GM12801 (cell line): Measurements from ENCODE around the gene FAIM2.

Experiments used
- TF ChIP-seq, protein P1 (sequence below): IDR thresholded peaks from one replicate; pipeline ENCODE4 v1.5.1; 2011; ENCODE audit warnings: control low read depth; ENCODE audit not compliant: insufficient read length; ENCODE audit errors: extremely low read depth

The FAIM2 gene

DNA sequence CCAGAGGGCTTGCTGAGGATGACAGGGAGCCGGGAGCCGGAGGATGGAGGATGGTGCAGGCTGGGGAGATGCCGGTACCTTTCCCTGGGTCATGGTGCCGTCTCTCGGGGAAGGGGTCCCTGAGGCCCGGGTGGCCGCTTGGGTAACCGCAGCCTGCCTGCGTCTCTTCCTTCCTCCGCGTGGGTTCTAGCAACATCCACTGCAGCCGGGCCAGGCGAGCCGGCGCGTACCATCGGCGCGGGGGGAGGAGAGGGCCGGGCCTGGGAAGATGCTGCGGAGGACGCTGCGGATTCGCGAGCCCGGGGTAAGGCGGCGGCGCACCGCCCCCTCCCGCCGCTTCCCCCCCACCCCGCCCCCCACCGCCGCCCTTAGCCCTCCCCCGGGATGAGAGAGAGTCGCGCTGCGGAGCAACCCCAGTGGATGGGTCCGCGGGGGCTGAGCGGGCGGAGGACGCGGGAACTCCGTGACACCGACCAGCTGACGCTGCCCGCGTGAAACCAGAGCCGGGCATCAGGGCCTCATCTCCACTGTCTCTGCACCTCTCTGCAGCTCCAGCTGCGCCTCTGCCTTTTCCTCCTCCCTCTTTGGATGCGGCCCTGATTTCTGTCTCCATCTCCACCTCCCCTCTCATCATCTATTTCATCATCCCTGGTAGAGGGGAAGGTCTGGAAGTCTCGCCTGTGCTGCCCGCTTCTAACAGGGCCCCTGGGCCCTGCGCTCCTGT is at the start of gene FAIM2:
FAIM2 (minus strand) TSS at position 201 of the 724 bp plus-strand sequence; CDS start at position 93, 108 bp downstream.
- TF ChIP-seq, protein P1, sequence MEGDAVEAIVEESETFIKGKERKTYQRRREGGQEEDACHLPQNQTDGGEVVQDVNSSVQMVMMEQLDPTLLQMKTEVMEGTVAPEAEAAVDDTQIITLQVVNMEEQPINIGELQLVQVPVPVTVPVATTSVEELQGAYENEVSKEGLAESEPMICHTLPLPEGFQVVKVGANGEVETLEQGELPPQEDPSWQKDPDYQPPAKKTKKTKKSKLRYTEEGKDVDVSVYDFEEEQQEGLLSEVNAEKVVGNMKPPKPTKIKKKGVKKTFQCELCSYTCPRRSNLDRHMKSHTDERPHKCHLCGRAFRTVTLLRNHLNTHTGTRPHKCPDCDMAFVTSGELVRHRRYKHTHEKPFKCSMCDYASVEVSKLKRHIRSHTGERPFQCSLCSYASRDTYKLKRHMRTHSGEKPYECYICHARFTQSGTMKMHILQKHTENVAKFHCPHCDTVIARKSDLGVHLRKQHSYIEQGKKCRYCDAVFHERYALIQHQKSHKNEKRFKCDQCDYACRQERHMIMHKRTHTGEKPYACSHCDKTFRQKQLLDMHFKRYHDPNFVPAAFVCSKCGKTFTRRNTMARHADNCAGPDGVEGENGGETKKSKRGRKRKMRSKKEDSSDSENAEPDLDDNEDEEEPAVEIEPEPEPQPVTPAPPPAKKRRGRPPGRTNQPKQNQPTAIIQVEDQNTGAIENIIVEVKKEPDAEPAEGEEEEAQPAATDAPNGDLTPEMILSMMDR, result no peak

DNA sequence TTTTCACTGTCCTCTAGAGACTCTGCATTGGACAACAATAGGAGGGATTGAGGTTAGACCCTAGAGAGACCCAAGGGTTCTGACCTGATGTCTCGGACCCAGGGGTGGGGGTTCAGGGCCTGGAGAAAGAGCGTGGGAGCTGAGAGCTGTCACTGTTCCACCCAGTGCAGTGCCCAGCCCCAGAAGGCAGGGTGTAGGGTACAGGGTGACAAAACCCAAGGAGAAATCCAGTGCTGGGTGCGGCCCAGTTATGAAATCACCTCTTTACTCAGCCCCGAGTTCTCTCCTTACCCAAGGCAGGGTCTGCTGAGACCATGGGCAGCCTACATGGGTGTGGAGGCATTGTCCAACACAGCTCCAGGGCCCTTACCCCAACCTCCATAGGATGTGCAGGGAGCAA is 49.5 kb upstream of the FAIM2 start:
- TF ChIP-seq, protein P1, result no peak

DNA sequence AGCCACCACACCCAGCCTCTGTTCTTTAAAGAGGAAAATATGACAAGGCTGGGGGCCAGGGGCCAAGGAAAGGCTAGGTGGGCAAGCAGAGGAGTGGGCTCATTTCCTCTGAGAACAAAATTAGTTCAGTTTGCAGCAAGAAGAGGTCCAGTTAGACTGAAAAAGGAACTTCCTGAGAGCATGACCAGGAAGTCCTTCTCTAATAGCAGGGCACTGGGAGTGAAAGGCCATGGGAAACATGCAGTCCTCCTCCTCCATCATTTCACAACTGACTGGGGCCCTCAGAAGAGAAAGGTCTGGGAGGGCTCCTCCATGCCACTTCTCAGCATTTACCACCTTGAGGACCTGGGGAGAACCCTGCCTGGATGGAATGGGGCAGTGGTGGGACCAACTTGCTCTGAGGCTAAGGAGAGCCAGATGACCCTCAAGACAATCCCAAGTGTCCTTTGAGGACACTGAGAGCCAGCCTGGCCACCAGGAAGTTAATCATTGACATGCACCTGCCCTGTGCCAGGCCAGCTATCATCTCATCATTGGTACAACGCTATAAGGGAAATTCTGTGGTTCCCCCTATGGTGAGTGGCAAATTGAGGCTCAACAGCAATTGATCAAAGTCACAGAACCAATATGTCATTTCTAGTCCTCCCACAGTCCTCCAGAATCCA is 48.8 kb upstream of the FAIM2 start:
- TF ChIP-seq, protein P1, result no peak

DNA sequence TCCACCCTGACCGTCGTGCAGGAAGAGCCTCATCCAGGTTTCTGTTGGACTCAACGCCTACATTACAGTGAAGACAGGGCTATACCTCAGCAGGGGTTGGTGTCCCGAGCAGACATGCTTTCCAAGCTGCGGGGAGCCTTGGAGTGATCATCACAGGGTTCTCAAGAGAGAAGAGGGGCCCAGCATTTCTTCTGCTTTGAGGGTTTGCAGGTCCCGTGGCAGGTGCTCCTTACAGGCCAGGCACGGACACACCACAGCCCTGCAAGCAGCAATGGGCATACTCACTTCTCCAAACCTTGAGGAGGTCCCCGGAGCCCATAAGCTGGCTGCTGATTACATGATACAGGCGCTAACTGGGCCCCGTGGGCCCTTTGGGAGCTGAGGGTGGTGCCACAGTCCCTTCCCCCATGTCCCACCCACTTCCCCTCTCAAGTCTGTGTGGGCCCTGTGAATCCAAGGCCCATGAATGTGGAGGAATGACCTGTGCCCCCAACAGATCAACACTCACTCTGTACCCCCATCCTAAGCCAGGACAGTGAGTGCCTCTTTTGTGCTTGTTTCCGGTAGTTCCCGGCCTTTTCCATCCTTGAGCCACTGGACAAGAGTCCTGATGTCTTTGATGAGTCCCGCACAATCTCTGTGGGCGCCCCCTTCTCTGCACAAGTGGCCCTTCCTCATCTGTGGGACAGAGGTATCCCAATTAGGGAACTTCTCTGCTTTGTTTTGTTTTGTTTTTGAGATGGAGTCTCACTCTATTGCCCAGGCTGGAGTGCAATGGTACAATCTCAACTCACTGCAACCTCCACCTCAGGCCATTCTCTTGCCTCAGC is 47.9 kb upstream of the FAIM2 start:
- TF ChIP-seq, protein P1, result no peak

DNA sequence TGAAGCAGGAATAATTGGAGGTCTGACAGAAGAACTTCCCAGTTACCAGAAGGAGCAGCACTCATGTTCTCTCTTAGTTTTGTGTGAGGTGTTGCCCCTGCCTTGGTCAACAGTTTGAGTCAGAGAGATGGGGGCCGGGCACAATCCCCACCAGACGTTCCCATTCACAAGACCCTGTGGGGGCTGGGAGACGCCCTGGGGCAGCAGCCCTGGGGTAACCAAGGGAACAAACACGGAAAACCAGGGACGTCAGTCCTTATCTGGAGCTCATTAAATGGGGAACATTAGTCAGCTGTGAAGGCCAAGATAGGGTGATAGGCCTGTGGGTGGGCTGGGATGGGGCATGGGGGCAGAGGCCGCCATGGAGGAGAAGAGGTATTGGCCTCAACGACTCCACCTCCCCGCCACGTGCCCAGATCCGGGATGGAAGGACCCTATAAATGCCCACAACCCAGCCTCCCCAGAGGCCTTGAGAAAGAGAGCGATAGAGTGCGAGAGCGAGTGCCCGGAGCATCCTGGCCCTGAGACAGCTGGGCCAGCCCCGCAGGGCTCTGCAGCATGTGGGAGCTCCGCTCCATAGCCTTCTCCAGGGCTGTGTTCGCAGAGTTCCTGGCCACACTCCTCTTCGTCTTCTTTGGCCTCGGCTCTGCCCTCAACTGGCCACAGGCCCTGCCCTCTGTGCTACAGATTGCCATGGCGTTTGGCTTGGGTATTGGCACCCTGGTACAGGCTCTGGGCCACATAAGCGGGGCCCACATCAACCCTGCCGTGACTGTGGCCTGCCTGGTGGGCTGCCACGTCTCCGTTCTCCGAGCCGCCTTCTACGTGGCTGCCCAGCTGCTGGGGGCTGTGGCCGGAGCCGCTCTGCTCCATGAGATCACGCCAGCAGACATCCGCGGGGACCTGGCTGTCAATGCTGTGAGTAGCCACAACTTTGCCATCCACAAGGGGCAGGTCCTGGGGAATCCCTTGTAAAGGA is 46.9 kb upstream of the FAIM2 start, which contains the start of gene AQP2:
AQP2 (plus strand) TSS at position 465 of the 979 bp plus-strand sequence; CDS start at position 559, 94 bp downstream.
- TF ChIP-seq, protein P1, result no peak

DNA sequence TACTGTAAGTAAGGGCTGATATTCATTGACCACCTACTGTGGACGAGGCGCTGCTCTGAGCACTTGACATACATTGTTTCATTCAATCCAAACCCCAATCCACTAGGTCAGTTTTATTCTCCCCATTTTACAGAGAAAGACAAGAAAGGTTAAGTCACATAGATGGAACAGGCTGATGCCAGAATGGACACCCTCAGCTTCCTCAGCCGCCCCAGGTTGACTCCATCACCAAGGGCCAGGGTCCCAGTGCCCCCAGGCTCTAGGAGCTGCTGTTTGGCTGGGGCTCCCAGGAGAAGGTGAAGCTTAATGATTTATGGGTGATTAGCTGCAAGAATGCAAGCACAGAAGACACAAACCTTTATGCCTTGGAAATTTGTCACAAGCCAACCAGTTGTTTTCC is 46.2 kb upstream of the FAIM2 start:
- TF ChIP-seq, protein P1, result no peak
